ENCODE data around the gene ARHGEF3.

Gene ARHGEF3

DNA sequence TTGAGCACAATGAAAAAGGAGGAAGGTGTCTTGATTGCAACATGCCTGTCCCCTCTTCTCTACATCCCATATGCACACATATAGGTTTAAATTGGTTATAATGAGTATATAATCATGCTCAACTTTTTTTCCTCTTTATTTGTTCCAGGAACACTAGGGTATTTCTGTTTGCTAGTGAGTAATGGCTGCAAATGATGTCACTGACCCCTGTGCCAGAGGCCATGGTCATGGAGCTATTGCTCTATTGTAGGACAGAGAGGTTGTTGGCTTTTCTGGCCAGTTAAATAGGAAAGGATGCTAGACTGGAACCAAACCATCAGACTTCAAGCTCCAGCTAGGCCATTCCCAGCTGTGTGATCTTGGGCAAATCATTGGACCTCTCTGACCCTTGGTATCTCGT lies 9.6 kb downstream of the ARHGEF3 start:
- no peak for DNase-seq

DNA sequence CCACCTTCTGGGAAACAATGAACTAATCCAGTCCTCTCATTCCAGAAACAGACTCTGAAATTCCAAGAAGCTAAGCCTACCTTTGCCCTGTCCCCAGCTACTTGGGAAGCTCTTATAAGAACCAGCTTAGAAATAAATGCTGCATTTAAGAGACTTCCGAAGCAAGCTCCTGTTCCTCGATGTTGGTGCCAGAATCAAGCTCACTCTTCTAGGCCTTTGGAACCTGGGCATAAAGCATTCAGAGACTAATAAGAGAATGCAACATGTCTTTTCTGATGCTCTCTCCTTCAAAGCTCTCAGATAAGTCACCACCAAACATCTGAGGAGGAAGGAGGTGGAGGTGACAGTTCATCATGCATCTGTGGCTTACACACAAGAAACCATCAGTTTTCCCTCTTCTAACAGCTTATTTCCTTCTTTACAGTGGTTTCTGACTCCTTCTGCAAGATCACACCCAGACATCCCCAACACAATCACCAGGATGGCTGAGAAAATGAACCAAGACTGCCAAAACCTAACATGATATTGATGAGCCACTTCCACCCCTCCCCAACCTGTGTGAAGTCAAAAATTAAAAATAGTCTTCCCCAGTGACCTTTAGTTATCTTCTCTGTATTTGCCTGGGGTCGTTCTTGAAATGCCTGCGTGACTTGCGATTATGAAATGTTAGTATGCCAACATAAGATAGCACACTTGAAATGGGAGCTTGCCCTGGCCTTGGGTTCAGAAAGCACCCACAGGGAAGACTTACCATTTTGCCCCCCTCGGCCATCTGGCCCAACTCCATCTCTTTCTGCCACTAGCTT lies 11.5 kb downstream of the ARHGEF3 start:
- peak; percentile 20 for DNase-seq

DNA sequence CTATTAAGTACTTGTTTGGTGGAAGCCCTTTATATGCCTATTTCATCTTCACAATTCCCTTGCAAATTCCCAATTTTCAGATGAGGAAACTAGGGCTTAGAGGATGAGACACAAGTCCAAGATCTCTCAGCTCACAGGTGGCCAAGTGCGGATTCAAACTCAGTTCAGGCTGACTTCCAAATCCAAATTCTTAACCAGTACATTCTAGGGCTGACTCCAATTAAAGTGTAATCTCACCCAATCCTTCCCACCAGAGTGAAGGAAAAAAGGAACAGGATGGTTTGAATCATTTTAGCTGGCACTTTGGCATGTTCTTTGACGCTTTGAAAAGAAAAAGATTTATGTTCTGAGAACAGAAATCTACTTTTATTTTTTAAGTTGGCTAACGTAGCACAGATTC lies 12.7 kb downstream of the ARHGEF3 start:
- no peak for DNase-seq

DNA sequence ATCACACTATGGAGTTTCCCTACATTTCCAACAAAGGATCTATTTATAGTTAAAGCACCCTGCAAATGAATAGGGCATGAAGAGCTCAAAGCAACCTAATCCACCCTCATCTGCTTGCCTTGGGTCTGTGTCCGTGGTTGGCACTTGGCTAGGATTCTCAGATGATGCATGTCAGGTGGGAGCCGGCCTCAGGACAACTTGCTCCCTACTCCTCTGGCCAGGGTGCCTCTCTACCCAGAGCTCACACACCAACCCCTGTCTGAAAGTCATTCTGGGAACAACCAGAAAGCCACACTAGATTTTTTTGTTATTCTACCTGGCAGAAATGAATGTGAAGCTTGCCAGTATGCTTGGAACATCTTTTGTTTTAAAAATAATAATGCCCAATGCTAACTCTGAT lies 13.2 kb downstream of the ARHGEF3 start:
- DNase-seq, result no peak

DNA sequence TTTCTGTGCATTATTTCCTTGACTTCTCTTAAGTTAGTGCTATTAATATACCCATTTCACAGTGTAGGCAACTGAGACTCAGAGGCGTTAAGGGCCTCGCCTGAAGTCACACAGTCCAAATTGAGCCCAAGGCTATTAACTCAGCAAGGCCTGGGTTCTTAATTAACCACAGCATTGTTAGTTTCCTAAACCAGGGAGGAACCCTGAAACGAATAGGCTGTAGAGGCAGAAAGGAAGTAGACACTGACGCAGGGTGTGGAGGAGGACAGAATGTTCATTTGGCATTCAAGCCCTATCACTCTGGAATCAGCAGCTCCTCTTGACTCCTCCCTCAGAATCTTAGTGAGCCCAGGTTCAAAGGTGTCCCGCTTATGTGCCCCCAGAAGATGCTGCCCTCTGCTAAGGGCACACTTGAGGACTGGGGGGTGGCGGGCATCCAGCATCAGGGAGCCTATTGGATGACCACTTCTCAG lies 13.9 kb downstream of the ARHGEF3 start:
- peak; percentile 39 for DNase-seq

DNA sequence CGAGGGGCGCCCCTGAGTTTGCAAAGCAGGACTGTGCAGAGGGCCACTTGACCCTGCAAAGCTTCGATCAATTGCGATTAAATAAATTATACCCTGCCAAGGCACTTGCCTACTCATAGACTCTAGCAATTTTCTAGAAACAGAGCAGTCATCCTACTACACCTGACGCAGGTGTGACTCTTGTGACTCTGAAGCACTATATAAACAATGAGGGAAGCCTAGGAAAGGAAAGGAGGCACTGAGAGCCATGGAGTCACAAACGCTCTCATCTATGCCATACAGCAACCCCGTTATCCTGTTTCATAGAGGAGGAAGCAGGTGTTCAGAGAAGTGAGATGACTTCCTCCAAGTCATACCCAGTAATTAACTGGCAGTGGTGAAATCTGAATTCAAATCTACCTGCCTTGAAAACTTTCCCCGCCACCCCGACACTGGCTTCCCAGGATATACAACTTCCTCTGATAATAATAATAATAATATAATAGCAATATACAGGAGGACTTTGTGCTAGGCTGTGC lies 14.4 kb downstream of the ARHGEF3 start:
- no peak for DNase-seq

DNA sequence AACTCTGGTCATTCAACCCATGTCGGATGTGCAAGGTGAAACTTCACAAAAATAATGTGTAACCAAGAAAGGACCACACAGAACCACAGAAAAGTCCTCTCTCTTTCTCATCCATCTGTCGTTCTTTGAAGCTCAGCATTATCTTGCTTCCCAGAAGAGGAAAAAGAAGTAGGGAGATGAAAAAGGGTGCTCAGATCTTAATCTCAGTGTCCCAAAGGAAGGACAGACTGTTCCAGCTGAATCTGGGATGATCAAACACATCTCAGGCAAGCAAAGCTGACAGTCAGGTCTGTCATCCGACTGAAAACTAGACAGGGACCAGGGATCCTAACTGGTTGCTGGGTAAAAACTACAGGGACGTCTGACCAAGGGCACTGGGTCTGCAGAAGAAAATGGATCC lies 16.2 kb downstream of the ARHGEF3 start:
- no peak for DNase-seq

DNA sequence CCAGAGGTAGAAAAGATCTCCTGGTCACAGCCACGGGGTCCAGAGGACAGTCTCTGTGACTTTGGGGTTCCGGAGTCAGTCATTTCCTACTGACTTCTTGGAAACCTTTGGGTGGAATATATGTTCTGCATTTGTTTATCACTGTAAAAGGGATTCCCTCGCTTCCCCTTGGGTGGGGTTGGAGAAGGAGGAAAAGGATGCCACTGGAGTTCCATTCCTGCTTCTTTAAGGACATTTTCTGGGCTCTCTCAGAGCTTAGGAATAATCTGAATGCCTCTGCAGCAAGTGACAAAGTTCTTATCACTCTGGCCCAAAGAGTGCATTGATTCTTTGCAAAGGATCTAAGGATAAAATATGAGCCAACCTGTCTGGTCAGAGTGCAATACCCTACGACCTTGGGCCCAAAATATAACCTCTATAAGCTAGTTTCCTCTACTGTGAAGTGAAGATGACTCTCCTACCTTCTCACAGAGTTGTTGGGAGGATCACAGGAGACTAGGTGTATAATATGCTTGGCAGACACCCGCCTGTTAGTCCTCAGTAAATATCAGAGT lies 17.2 kb downstream of the ARHGEF3 start:
- no peak for DNase-seq

DNA sequence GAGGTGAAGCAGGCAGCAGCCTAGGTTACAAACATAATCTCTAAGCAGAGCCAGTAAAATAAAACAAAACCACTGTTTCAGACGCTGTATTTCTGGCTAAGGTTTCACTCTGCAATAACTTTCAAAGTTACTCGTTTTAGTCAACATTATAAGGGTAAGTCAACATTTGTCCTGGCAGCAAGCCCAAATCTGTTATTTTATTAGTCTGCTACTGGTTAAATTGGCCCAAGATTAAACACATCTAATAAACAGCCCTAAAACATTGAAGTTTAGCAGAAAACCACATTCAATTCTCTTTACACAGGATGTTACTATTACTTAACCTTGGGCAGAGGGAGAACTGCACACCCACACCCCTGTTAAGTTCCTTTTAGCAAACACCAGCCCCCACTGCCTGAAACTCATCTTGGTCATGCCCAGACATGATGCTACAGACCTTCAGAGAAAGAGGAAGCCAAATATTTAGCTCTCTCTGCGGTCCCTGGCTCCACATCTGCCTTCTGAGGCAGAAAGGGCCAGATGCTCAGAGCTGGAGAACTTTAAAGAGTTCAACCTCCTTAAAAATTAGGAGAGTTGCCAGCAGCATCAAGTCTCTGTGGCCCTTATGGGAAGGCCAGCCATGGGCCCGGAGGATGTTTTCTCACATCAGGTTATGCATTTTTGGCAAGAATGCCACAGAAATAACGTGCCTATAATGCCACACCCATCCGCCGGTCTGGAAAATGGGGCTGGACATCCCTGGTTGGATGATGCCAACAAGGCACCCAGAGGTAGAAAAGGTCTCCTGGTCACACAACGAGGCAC lies 17.9 kb downstream of the ARHGEF3 start:
- peak; percentile 61 for DNase-seq

DNA sequence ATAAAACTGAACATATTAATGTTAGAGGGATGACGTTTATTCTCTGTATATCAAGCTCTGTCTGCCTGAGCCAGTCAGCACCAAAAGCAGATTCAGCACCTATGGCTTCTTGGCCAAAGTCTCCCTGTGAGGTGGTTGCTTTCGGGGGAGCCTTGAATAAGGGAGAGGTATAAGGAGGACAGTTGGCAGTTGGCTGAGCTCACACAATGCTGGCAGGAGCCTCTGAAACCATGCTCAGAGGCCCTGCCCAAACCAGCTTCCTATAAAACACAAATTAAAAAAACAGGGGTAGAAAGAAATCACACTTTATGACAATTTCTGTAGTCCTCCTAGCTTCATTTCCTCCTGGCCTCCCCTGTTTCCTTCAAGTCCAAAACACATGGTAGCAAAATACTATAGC lies 18.8 kb downstream of the ARHGEF3 start:
- DNase-seq, result no peak

DNA sequence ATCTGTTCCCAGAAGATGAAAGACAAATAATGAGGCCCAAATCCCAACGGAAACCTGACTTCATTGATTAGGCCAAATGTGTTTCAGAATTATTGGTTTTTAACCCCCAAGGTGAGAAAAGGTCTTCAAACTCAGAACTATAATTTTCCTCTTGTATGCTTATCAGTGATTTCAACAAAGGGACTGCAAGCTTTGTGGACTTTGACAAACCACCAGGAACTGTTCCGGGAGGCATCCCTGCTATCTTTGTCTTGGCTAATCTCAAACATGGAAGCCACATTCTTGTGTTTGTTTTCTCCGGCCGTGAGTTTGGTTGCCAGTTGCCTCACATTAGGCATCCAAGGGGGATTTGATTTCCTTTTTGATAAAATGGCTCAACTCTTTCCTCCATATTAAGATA lies 19.5 kb downstream of the ARHGEF3 start:
- DNase-seq, result no peak

DNA sequence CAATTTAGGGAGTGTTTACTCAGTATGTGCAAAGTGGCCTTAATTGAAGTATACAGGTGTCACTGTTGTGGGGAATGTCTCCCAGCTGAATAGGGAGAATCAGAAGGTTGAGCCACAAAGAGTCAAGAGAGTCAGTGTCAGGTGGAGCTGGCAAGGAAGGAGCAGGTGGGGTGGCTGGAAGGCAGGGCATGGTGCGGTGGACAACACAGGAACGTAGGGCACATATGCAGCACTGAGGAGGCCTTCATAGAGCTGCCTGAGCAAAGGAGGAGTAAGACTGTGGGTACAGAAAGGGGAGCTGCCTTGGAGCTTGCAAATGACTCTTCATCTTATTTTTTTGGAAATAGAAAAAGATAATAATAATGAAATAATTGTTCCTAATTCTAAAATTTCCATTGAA lies 20.0 kb downstream of the ARHGEF3 start:
- DNase-seq, result no peak

DNA sequence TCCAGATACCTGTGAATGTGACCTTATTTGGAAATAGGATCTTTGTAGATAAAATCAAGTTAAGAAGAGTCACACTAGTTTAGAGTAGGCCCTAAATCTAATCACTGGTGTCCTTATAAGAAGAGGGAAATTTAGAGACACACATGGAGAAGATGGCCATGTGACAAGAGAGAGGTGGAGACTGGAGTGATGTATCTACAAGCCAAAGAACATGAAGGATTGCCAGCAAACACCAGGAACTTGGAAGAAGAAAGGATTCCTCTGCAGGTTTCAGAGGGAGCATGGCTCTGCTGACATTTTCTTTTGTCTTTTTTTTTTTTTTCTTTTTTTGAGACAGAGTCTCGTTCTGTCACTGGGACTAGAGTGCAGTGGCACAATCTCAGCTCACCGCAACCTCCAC lies 20.8 kb downstream of the ARHGEF3 start:
- no peak for DNase-seq

DNA sequence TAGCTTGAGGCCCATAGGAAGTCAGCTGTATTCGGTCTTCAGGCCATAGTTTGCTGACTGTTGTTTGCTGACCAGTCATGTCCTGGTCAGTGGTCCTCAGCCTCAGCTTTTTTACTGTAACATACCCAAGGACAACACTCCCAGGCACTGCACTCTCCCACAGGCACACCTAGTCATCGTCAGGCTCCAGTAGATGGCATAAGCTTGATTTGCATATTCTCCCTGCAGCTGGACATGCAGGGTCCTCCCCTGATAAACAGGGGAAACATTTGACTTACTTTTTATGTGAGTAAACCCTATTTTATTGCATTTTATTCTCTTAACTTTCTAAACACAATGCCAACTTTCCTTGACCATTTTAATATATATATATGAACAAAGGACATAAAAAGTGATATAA lies 22.9 kb downstream of the ARHGEF3 start:
- no peak for DNase-seq

DNA sequence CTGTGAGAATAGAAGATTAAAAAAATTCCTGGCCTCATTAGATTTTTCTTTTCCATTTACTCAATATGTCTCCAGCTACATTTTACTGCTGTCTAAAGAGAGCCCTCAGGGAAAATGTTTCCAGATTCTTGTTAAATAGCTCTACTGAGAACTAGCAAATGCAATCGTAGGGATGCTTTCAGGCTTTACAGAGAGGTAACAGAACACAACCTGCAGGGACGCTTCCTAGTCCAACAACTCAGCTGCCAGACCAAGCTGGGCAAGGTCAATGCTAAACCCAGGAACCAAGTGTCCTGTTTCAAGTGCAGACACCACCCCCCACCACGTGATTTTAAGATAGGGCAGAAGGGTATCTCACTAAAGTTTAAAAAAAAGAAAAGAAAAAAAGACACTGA lies 25.2 kb downstream of the ARHGEF3 start:
- no peak for DNase-seq

DNA sequence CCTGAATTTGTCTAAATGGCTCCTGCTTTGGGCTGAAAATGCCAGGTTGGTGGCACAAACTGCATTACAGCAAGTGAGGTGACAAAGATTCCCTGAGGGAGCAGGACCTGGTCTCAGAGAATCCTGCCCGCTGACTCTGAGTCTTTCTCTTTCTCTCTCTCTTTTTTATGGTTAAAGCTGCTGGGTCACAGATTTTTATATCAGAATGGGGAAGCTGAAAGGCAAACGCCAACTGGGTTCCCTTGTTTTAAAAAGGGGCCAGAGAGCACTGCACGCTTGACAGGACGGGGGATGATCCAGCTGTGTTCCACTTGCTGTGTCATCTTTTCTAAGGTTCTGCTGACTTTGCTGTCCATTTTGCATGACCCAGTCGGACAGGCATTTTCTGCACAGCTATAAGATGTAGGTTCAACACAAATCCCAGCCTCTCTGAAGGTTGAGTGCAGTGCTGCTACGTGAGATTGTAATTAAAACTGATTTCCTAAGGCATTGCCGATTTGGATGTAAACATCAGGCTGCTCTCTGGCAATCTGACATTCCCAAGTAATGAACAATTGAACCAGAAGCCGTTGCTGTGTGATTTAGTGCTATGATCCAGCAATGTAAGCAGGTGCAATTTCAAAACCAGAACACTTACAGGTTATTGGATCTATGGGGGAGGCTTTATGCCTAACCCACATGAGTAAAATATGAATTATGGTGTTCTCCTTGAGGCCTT lies 25.8 kb downstream of the ARHGEF3 start:
- DNase-seq, result no peak

DNA sequence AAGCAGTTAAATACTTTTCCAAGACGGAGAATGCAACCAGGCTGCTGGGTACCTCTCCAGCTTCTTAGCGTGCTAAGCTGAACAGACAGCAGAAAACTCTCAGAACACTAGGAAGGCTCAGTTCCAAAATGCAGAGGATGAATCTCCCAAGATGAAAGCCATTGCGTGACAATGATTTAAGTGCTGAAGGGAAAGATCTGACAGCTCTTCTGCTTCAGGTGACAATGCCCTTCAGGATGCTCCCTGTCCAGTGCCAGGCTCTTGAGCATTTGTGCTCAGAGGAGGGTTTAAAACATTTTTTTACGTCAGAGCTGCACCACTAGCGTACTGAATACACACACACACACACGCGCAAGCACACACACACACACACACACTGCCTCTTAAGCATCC lies 26.3 kb downstream of the ARHGEF3 start:
- DNase-seq, result no peak

DNA sequence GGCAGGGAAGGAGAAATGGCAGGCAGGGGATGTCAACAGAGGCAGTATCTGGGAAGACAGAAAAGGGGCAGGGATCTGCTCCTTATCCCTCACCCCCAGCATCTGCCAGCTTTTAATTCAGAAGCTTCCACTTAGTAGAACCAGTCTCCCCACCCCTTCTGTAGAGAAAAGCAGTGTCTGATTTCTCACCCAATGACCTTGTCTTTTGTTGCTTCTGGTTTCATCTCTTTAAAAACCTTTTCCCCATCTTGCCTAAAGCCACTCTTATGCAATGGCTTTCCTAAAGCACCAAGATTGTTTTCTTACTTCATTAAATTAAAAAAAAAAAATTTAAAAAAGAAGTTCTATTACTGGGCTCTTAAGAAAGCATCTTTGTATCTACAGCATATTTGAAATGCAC lies 27.8 kb downstream of the ARHGEF3 start:
- no peak for DNase-seq

DNA sequence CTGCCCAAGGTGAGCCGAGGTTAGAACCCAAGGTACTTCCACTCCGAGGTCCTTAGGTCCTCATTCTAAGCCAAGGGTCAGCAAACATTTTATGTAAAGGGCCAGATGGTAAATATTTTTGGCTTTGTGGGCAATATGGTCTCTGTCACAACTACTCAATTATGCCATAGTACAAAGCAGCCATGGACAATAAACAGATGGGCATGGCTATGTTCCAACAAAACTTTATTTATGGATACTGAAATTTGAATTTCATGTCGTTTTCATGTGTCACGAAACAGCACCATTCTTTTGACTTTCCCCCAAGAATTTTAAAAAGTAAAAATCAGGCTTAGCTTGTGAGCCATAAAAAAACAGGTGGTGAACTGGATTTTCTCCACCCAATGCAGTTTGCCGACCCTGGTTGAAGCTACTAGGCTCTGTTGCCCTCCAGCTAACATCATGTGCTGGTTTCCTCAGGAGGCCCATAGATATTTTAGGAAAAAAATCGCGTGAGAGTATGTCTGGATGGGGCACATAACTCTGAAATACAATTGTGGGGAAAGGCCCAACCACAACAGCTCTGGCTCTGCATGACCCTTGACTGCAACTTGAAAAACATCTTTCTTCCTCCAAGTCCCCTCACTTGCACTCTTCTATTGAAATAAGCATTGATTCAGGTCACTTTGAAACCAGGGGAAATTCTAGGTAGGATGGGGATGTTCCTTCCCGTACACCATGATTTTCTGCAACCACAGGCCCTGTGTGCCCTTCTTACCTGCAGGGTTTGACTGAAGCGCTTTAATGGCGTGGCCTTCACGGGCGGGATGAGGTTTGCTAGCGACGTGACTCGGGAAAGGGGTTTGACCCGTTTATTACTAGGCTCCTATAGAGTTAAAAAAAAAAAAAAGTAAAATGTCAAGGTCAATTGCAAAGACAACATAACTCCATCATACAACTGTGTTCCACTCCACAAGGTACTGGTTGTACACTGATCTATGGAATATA lies 28.5 kb downstream of the ARHGEF3 start:
- DNase-seq, result no peak

DNA sequence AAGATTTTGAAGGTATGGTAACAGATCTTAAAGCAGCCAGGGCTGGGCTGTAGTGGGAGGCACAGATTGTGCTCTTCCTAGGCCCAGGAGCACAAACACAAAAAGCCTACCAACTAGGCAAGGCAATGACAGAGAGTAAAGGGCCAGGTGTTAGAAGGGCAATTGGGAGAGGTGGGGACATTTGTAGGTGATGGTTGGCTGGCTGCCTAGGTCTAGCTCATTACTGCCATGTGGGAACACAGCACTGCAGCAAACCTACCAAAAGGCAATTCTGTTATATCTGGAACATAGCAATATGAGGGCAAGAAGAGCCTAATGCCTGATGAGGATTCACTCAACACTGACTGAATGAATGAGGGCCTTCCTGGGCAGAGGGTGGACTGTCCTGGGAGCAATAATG lies 30.4 kb downstream of the ARHGEF3 start:
- no peak for DNase-seq

DNA sequence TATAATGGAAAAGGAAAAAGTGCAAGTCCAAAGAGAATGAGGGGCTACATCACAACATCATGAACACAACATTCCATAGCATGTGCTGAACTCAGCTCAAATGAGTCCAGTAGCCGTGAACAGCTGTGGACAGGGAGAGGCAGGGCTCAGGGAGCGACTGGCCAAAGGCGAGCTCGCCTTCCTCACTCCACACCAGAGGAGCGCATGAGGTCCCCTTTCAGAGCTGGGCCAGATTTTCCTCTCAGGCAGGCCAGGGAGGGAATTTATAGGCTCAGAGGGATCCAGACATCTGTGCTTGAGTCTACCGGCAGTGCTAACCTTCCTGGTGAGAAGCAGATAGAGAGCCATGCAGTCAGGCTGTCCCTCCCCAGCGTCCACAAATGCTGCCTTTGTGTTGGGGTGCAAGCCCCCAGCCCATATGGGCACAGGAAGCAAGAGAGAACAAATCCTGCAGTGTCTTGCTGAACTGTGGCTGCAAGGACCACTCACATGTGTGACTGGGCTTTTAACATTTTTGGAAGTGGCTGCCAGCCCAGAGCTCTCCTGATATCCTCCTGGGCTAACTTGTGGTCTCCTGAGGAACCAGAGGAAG lies 32.5 kb downstream of the ARHGEF3 start:
- DNase-seq, result no peak

All from effector CD4-positive, alpha-beta T cell (primary cell).